Esophagus muscularis mucosa (tissue), 4 donors: Measurements from ENCODE around the gene ZNF503. TPM values are rescaled to one million over a fixed set of nuclear protein-coding genes. Genes with fewer than 3 reads are reported as not detected.

Source experiments
- DNase-seq: peaks from one replicate; pipeline ENCODE4 v3.0.0-alpha.2; 2017; ENCODE audit errors: extremely low spot score
- H3K27ac ChIP-seq, 4 donors: fragments of 200-600 bp; sonication (generic); replicated peaks in 1 of 4; 1 replicate in 3 of 4; 2 replicates in 1 of 4; pipeline ENCODE4 v1.5.1; 2016 to 2019; ENCODE audit warnings: mild to moderate bottlenecking in 1 of 4
- H3K27me3 ChIP-seq, 4 donors: fragments of 200-600 bp; sonication (generic); one replicate each; pipeline versions ENCODE4 v1.5.1 to v1.6.0; 2016 to 2019
- H3K36me3 ChIP-seq, 4 donors: fragments of 200-600 bp; sonication (generic); one replicate each; pipeline ENCODE4 v1.5.1; 2016 to 2019
- H3K4me1 ChIP-seq, 4 donors: fragments of 200-600 bp; sonication (generic); one replicate each; pipeline ENCODE4 v1.5.1; 2016 to 2019
- H3K4me3 ChIP-seq, 4 donors: fragments of 200-600 bp; sonication (generic); 1 replicate in 2 of 4; 2 replicates in 2 of 4; pipeline ENCODE4 v1.5.1; 2016 to 2019; ENCODE audit warnings: mild to moderate bottlenecking in 4 of 4, moderate library complexity in 1 of 4
- H3K9me3 ChIP-seq, 4 donors: fragments of 200-600 bp; sonication (generic); 1 replicate in 3 of 4; 2 replicates in 1 of 4; pipeline ENCODE4 v1.5.1; 2016 to 2019
- CTCF ChIP-seq, 3 experiments: fragments of 200-600 bp in 2 of 3; fragments of 450-650 bp in 1 of 3; sonication (generic) in 2 of 3; IDR thresholded peaks; one replicate each; pipeline ENCODE4 v1.5.1; 2017 to 2019; ENCODE audit warnings: antibody characterized with exemption in 3 of 3, mild to moderate bottlenecking in 2 of 3, moderate library complexity in 1 of 3
- EP300 ChIP-seq: sonication (generic); formaldehyde crosslinking; IDR thresholded peaks from one replicate; pipeline ENCODE4 v1.6.1; 2017; ENCODE audit warnings: antibody characterized with exemption
- POLR2A ChIP-seq: fragments of 450-650 bp; IDR thresholded peaks from one replicate; pipeline ENCODE4 v1.6.1; 2017; ENCODE audit warnings: antibody characterized with exemption, moderate library complexity, mild to moderate bottlenecking, low read depth
- POLR2AphosphoS5 ChIP-seq, 2 donors: sonication (generic); formaldehyde crosslinking; IDR thresholded peaks; one replicate each; pipeline ENCODE4 v1.6.1; 2017; ENCODE audit warnings: antibody characterized with exemption in 2 of 2
- WGBS: methylation state at CpG from one replicate; pipeline ENCODE4 v1.1.5; 2018; 5-methylcytosine and 5-hydroxymethylcytosine counted together
- intact Hi-C: fragments of 100-400 bp; cut with DNase I; formaldehyde crosslinking; loops from one replicate; pipeline ENCODE4 v1.15.1; 2023
- total RNA-seq, 4 donors: library from RNA; depleted of rRNA; stranded (reverse); fragments of >200 nt; gene quantifications; one replicate each; pipeline versions ENCODE4 v1.1.0 to v1.2.1, GENCODE V29; 2016

Gene ZNF503
- total RNA-seq, 4 donors from 2014 or later: 21.2 to 101 (median 65.1) TPM

- no peak for DNase-seq
- Histone ChIP-seq H3K36me3 (peaks cover 0 to 22% (median 0%) of the 10 kb centered on the region in 4 donors), H3K4me1 (no peaks in the 10 kb centered on the region), H3K27ac (no peak overlapping the region), H3K27me3 (no peaks in the 10 kb centered on the region), H3K9me3 (peaks cover 0 to 7% (median 4%) of the 10 kb centered on the region in 4 donors), H3K4me3 (no peak overlapping the region)
- intact Hi-C loops: no loop called here
- TF ChIP-seq POLR2AphosphoS5 (IDR thresholded peaks at IDR 0.05) (no peak), CTCF (IDR thresholded peaks at IDR 0.05) (no peak), POLR2A (no peak), EP300 (no peak)
- 98% methylated on average over 4 of the region's 4 CpGs for WGBS
Observed at GRCh38 chr10:75441196-75441595, 39.6 kb upstream of the ZNF503 start.

DNA sequence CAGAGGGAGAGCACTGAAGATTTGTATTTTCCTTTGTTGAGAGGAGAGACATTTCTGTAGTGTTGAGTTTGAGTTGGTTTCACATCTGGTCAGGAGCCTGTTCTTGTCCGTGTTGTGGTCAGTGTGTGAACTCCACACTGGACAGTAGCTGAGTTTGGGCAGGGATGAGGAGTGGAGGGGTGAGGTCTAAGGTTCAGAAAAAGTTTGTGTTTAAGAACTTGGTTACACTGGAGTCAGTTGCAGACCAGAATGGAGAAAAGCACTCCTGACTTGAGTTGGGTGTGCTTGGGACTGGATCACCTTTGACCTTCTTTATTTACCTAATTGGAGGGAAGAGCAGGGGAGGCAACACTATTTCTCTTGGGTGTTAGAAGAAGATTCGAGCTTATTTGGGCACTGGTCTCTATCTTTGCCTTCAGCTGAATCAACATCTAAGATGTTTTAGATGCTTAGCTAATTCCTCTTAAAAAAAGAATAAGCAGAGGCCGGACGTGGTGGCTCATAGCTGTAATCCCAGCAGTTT lies 38.8 kb upstream of the ZNF503 start:
- no peak for TF ChIP-seq POLR2AphosphoS5 (IDR thresholded peaks at IDR 0.05)
- TF ChIP-seq EP300: no peak
- no peak for TF ChIP-seq CTCF (IDR thresholded peaks at IDR 0.05)
- TF ChIP-seq POLR2A: no peak
- peaks cover 0 to 22% (median 0%) of the 10 kb centered on the region in 4 donors for H3K36me3 ChIP-seq
- H3K27me3 ChIP-seq: no peaks in the 10 kb centered on the region
- 96% methylated on average over 4 of the region's 4 CpGs for WGBS
- intact Hi-C loops: no loop called here
- no peak for DNase-seq
- no peaks in the 10 kb centered on the region for H3K4me1 ChIP-seq
- no peak overlapping the region for H3K4me3 ChIP-seq
- H3K9me3 ChIP-seq: peaks cover 0 to 7% (median 4%) of the 10 kb centered on the region in 4 donors
- no peak overlapping the region for H3K27ac ChIP-seq

GRCh38 chr10:75439811-75440210 lies 38.2 kb upstream of the ZNF503 start:
- Histone ChIP-seq H3K4me1 (no peaks in the 10 kb centered on the region), H3K27me3 (no peaks in the 10 kb centered on the region), H3K4me3 (no peak overlapping the region), H3K36me3 (peaks cover 0 to 22% (median 0%) of the 10 kb centered on the region in 4 donors), H3K27ac (no peak overlapping the region), H3K9me3 (peaks cover 0 to 7% (median 4%) of the 10 kb centered on the region in 4 donors)
- intact Hi-C loops: no loop called here
- no peak for TF ChIP-seq POLR2A
- no peak for TF ChIP-seq CTCF (IDR thresholded peaks at IDR 0.05)
- no peak for TF ChIP-seq EP300
- TF ChIP-seq POLR2AphosphoS5 (IDR thresholded peaks at IDR 0.05): no peak
- DNase-seq: no peak
- 85% methylated on average over 4 of the region's 4 CpGs for WGBS

GRCh38 chr10:75438275-75438674 lies 36.7 kb upstream of the ZNF503 start:
- intact Hi-C loops: no loop called here

More at GRCh38 chr10:75438275-75438674, 36.7 kb upstream of the ZNF503 start:
- H3K36me3 ChIP-seq: peaks cover 0 to 22% (median 0%) of the 10 kb centered on the region in 4 donors
- no peak for DNase-seq
- no peaks in the 10 kb centered on the region for H3K9me3 ChIP-seq
- no peak overlapping the region for H3K27ac ChIP-seq
- no peak for TF ChIP-seq POLR2A
- no peak for TF ChIP-seq CTCF (IDR thresholded peaks at IDR 0.05)
- no peak for TF ChIP-seq POLR2AphosphoS5 (IDR thresholded peaks at IDR 0.05)
- TF ChIP-seq EP300: no peak
- no peaks in the 10 kb centered on the region for H3K27me3 ChIP-seq
- H3K4me3 ChIP-seq: no peak overlapping the region
- 93% methylated on average over 3 of the region's 3 CpGs for WGBS
- no peaks in the 10 kb centered on the region for H3K4me1 ChIP-seq
